Lung (tissue), 12 donors: ENCODE measurements around the gene PFKL. TPM values are rescaled to one million over a fixed set of nuclear protein-coding genes. Genes with fewer than 3 reads are reported as not detected.
A peak's percentile ranks its signal among the peaks of the same experiment; 100 is the strongest.

Experiments used
- ATAC-seq: fragments of 200-7000 bp; cut with Tn5 transposase; one replicate; pipeline ENCODE4 v1.9.1; 2020; ENCODE audit warnings: moderate number of reproducible peaks; ENCODE audit not compliant: insufficient read depth, low FRiP score
- DNase-seq, 3 donors: peaks; one replicate each; pipeline ENCODE4 v3.0.0-alpha.2; 2013 to 2017
- H3K27ac ChIP-seq, 2 donors: one replicate each; pipeline ENCODE4 v1.5.1; 2013; ENCODE audit warnings: mild to moderate bottlenecking in 2 of 2, moderate library complexity in 2 of 2, control low read depth in 1 of 2, inconsistent platforms in 1 of 2, low read depth in 1 of 2, low read length in 1 of 2
- H3K27me3 ChIP-seq, 3 donors: one replicate each; pipeline ENCODE4 v1.5.1; 2013; ENCODE audit warnings: low read length in 2 of 3; ENCODE audit not compliant: control insufficient read depth in 3 of 3, insufficient read depth in 3 of 3
- H3K36me3 ChIP-seq, 4 donors: one replicate each; pipeline ENCODE4 v1.5.1; 2013; ENCODE audit warnings: low read length in 4 of 4, mild to moderate bottlenecking in 1 of 4, moderate library complexity in 1 of 4; ENCODE audit not compliant: control insufficient read depth in 4 of 4, insufficient read depth in 4 of 4
- H3K4me1 ChIP-seq, 5 donors: one replicate each; pipeline ENCODE4 v1.5.1; 2013; ENCODE audit warnings: low read length in 5 of 5, mild to moderate bottlenecking in 2 of 5, moderate library complexity in 1 of 5; ENCODE audit not compliant: control insufficient read depth in 5 of 5, insufficient read depth in 5 of 5
- H3K4me3 ChIP-seq: one replicate; pipeline ENCODE4 v1.5.1; 2013; ENCODE audit warnings: mild to moderate bottlenecking, control low read depth, moderate library complexity
- H3K9ac ChIP-seq, 2 donors: one replicate each; pipeline ENCODE4 v1.5.1; 2013; ENCODE audit warnings: low read length in 2 of 2, control low read depth in 1 of 2; ENCODE audit not compliant: insufficient read depth in 1 of 2
- H3K9me3 ChIP-seq, 4 donors: one replicate each; pipeline ENCODE4 v1.5.1; 2013; ENCODE audit warnings: low read length in 3 of 4, mild to moderate bottlenecking in 1 of 4, moderate library complexity in 1 of 4; ENCODE audit not compliant: control insufficient read depth in 4 of 4, insufficient read depth in 3 of 4
- CTCF ChIP-seq: IDR thresholded peaks from 2 replicates; pipeline ENCODE4 v1.5.1; 2012; ENCODE audit warnings: mild to moderate bottlenecking; ENCODE audit errors: control extremely low read depth, extremely low read depth
- WGBS, 2 donors: extraction: QIAGEN DNeasy Blood & Tissue Kit; methylation state at CpG; one replicate each; pipeline ENCODE4 v1.1.7; 2013; 5-methylcytosine and 5-hydroxymethylcytosine counted together
- polyA plus RNA-seq, 2 donors: library from polyadenylated mRNA; stranded (reverse); fragments of 200-250 nt; gene quantifications; one replicate each; pipeline ENCODE4 v1.2.1, GENCODE V29; 2013
- total RNA-seq, 2 donors: library from RNA; depleted of rRNA in 1 of 2; stranded (reverse); fragments of >200 nt in 1 of 2; gene quantifications; one replicate each; pipeline ENCODE4 v1.2.1, GENCODE V29; 2014 to 2021
- donor health status: control.
- donor health status: control.
- donor health status: Bipolar disorder and iron deficiency.
- donor health status: healthy.
- donor health status: DM: yes; HTN: yes; CAD: no.

PFKL gene
- total and polyA plus RNA-seq, 4 donors = 63.4 to 129 (median 103) TPM

DNA sequence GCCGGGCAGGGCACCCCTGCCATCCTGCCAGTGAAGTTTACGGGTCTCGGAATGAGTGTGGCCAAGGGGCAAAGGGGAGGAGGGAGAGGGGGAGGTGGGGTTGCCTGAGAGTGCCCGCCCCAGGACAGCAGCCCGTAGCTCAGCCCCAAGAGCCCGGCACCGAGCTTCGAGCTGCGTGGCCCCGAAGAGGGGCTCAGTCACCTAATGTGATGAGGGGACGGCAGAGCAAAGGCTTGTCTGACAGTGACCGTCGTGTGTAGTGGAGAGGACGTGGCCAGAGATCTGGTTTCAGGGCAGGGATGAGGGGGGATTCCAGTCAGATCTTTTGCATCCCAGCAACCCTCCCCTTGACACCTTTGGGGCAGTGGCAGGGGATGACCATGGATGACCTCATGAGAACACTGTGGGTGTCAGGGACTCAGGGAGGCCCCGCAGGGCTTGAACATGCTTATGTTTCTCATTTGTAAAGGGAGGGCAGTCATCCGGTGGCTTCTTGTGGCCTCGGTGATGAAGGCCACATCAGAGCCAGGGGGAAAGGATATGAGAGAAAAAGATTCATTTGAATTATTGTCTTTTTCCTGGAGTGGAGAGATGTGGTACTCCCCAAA lies 52.5 kb downstream of the PFKL start:
- H3K4me3 ChIP-seq = no peak overlapping the region

DNA sequence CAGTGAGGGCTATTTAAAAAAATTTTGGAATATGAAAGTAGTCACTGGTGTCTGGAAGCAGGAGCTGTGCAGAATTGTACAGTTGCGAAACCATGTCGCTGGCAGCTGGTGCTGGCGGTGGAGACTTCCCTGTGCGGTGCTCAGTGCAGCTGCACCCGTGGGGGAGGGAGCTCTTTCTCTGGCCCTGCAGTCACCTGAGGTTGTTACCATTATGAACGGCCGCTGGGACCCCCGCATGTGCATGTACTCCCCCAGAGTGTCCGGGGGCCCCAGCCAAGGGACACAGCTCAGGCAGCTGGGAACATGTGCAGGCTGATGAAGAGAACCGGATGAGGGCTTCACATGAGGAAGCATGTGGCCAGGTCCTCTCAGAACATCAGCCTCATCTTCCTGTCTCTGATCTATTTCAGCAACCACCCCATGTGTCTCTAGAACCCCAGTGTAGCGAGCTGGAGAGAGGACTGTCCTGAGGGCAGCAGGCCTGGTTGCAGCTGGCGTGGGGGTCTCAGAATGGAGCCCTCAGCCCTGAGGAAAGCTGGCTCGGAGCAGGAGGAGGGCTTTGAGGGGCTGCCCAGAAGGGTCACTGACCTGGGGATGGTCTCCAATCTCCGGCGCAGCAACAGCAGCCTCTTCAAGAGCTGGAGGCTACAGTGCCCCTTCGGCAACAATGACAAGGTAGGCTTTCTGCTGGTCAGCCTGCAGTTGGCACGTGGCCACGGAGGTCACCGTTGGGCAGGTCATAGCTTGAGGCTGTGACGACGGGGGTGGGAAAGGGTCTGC lies 53.5 kb downstream of the PFKL start, which contains the start of gene TRPM2:
Gene TRPM2, plus strand, starts transcription at position 431 of the 780 bp plus-strand sequence. Its CDS starts 80 bp downstream, at position 511.
- no peak for TF ChIP-seq CTCF
- DNase-seq (peak; percentile 43 to 82 (median 54)), ATAC-seq (peak; percentile 73)
- Histone ChIP-seq H3K4me1 (peaks cover 0 to 9% (median 6%) of the 10 kb centered on the region in 5 donors), H3K27me3 (peaks cover 4 to 39% (median 15%) of the 10 kb centered on the region in 3 donors), H3K36me3 (no peaks in the 10 kb centered on the region), H3K9ac (no peak within 1 kb of the TSS), H3K4me3 (peak within 1 kb of the TSS; percentile 4), H3K9me3 (peaks cover 0 to 4% (median 0%) of the 10 kb centered on the region in 4 donors), H3K27ac (peak within 1 kb of the TSS in 1 of 2 donors; percentile 80)
- 25 to 46% methylated on average over 21 of the region's 21 CpGs for WGBS, 2 donors

More for the DNA sequence above, 52.5 kb downstream of the PFKL start:
- DNase-seq (no peak), ATAC-seq (no peak)
- Histone ChIP-seq H3K9ac (no peak overlapping the region), H3K9me3 (peaks cover 0 to 4% (median 0%) of the 10 kb centered on the region in 4 donors), H3K27me3 (peaks cover 4 to 39% (median 15%) of the 10 kb centered on the region in 3 donors), H3K4me1 (peaks cover 0 to 9% (median 7%) of the 10 kb centered on the region in 5 donors), H3K27ac (no peak overlapping the region), H3K36me3 (no peaks in the 10 kb centered on the region)
- WGBS, 2 donors = 74 to 79% methylated on average over 17 of the region's 17 CpGs
- TF ChIP-seq CTCF = no peak

DNA sequence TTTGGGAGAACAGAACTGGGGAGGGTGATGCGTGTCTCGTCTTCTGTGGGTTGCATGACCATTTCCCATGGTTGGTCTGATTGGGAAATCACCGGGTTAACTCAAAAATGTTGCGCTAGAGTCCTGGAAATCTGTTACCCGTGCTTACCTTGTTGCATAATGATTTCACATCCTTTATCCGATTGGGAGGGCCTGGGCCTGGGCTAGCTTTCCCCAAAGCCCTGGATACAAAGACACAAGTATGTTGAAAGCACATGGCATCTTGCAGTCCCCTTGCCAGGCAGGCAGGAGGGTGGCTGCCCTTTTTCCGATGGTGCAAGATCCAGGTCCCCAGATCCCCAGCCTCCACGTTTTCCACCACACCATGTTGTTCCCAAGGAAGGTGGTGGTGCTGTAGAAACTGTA lies 54.1 kb downstream of the PFKL start:
- WGBS, 2 donors = 25 to 54% methylated on average over 8 of the region's 8 CpGs
- peak overlapping the region in 1 of 2 donors; percentile 80 for H3K27ac ChIP-seq

More for the DNA sequence above, 54.1 kb downstream of the PFKL start:
- no peak for DNase-seq
- H3K4me3 ChIP-seq = no peak overlapping the region
- no peak for TF ChIP-seq CTCF
- peak; percentile 28 for ATAC-seq
- peaks cover 4 to 34% (median 15%) of the 10 kb centered on the region in 3 donors for H3K27me3 ChIP-seq
- peaks cover 0 to 4% (median 0%) of the 10 kb centered on the region in 4 donors for H3K9me3 ChIP-seq
- H3K4me1 ChIP-seq = peaks cover 0 to 9% (median 4%) of the 10 kb centered on the region in 5 donors
- H3K9ac ChIP-seq = no peak overlapping the region
- no peaks in the 10 kb centered on the region for H3K36me3 ChIP-seq
